SJSA1 (cell line): ENCODE measurements around the gene TH. TPM values are rescaled to one million over a fixed set of nuclear protein-coding genes. Genes with fewer than 3 reads are reported as not detected.
"Not testable (repeated sequence)": the region's sequence is repeated elsewhere in the genome, so short reads cannot be mapped to it uniquely, and the experiment has no call there.

Source experiments
- DNase-seq, 2 experiments: peaks; one replicate each; pipeline ENCODE4 v3.0.0-alpha.2; 2015 to 2020; ENCODE audit warnings: low spot score in 2 of 2, low read depth in 1 of 2
- H3K27ac ChIP-seq: fragments of 250-450 bp; sonication (Bioruptor Pico); 2 replicates; pipeline ENCODE4 v1.5.1; 2020; ENCODE audit warnings: mild to moderate bottlenecking, moderate library complexity
- H3K27me3 ChIP-seq: fragments of 250-450 bp; sonication (Bioruptor Pico); replicated peaks from 2 replicates; pipeline ENCODE4 v1.5.1; 2020; ENCODE audit warnings: mild to moderate bottlenecking, moderate library complexity
- H3K36me3 ChIP-seq: fragments of 250-450 bp; sonication (Bioruptor Pico); 2 replicates; pipeline ENCODE4 v1.5.1; 2020; ENCODE audit warnings: mild to moderate bottlenecking
- H3K4me1 ChIP-seq: fragments of 250-450 bp; sonication (Bioruptor Pico); replicated peaks from 2 replicates; pipeline ENCODE4 v1.6.1; 2021; ENCODE audit warnings: mild to moderate bottlenecking
- H3K4me3 ChIP-seq: fragments of 250-450 bp; sonication (Bioruptor Pico); 2 replicates; pipeline ENCODE4 v1.5.1; 2020; ENCODE audit warnings: mild to moderate bottlenecking
- H3K9me3 ChIP-seq: fragments of 250-450 bp; sonication (Bioruptor Pico); replicated peaks from 2 replicates; pipeline ENCODE4 v1.5.1; 2020; ENCODE audit warnings: mild to moderate bottlenecking
- total RNA-seq: library from RNA; depleted of rRNA; stranded (reverse); fragments of >200 nt; shearing (Covaris generic); gene quantifications from 2 replicates; pipeline ENCODE4 v1.2.3, GENCODE V29; 2014

The TH gene
- total RNA-seq, 1 experiment from 2014 or later = not detected

GRCh38 chr11:2195756-2196088 lies 24.1 kb upstream of the TH start:
- H3K9me3 ChIP-seq = no peaks in the 10 kb centered on the region
- H3K36me3 ChIP-seq = no peaks in the 10 kb centered on the region
- DNase-seq = no peak
- H3K4me1 ChIP-seq = no peaks in the 10 kb centered on the region
- H3K4me3 ChIP-seq = no peak overlapping the region
- H3K27me3 ChIP-seq = peaks cover 23% of the 10 kb centered on the region
- no peak overlapping the region for H3K27ac ChIP-seq

GRCh38 chr11:2194877-2195755 lies 23.5 kb upstream of the TH start:
- Histone ChIP-seq H3K27me3 (peaks cover 29% of the 10 kb centered on the region), H3K4me1 (no peaks in the 10 kb centered on the region), H3K9me3 (no peaks in the 10 kb centered on the region), H3K4me3 (no peak overlapping the region), H3K27ac (no peak overlapping the region), H3K36me3 (no peaks in the 10 kb centered on the region)
- peak; percentile 63 to 77 for DNase-seq

- not testable (repeated sequence) for DNase-seq, H3K36me3 ChIP-seq, H3K9me3 ChIP-seq, H3K4me3 ChIP-seq, H3K4me1 ChIP-seq, H3K27ac ChIP-seq
- H3K27me3 ChIP-seq = peaks cover 33% of the 10 kb centered on the region
Measured at GRCh38 chr11:2193888-2194595, 22.4 kb upstream of the TH start.

GRCh38 chr11:2193099-2193887 lies 21.7 kb upstream of the TH start:
- Histone ChIP-seq H3K4me3 (no peak overlapping the region), H3K9me3 (no peaks in the 10 kb centered on the region), H3K36me3 (no peaks in the 10 kb centered on the region), H3K4me1 (no peaks in the 10 kb centered on the region), H3K27me3 (peaks cover 33% of the 10 kb centered on the region), H3K27ac (no peak overlapping the region)
- no peak for DNase-seq

GRCh38 chr11:2192435-2192834 lies 20.8 kb upstream of the TH start:
- no peaks in the 10 kb centered on the region for H3K9me3 ChIP-seq
- no peak overlapping the region for H3K4me3 ChIP-seq
- no peak for DNase-seq
- no peak overlapping the region for H3K27ac ChIP-seq
- peaks cover 33% of the 10 kb centered on the region for H3K27me3 ChIP-seq
- H3K4me1 ChIP-seq = no peaks in the 10 kb centered on the region
- H3K36me3 ChIP-seq = no peaks in the 10 kb centered on the region

- Histone ChIP-seq H3K4me1 (no peaks in the 10 kb centered on the region), H3K27me3 (peaks cover 31% of the 10 kb centered on the region), H3K36me3 (no peaks in the 10 kb centered on the region), H3K27ac (no peak overlapping the region), H3K4me3 (no peak overlapping the region), H3K9me3 (no peaks in the 10 kb centered on the region)
- no peak for DNase-seq
Measured at GRCh38 chr11:2191883-2192282, 20.3 kb upstream of the TH start.

- no peak for DNase-seq
- H3K27ac ChIP-seq = no peak overlapping the region
- H3K27me3 ChIP-seq = peaks cover 26% of the 10 kb centered on the region
Measured at GRCh38 chr11:2190657-2191471, 19.2 kb upstream of the TH start.

GRCh38 chr11:2189938-2190656 lies 18.5 kb upstream of the TH start:
- Histone ChIP-seq H3K27ac (no peak overlapping the region), H3K27me3 (peaks cover 34% of the 10 kb centered on the region), H3K36me3 (no peaks in the 10 kb centered on the region), H3K9me3 (no peaks in the 10 kb centered on the region), H3K4me3 (no peak overlapping the region), H3K4me1 (no peaks in the 10 kb centered on the region)
- no peak for DNase-seq

More at GRCh38 chr11:2190657-2191471, 19.2 kb upstream of the TH start:
- Histone ChIP-seq H3K36me3 (no peaks in the 10 kb centered on the region), H3K4me3 (no peak overlapping the region), H3K4me1 (no peaks in the 10 kb centered on the region), H3K9me3 (no peaks in the 10 kb centered on the region)

- H3K27ac ChIP-seq = no peak overlapping the region
- no peaks in the 10 kb centered on the region for H3K9me3 ChIP-seq
- H3K36me3 ChIP-seq = no peaks in the 10 kb centered on the region
- no peaks in the 10 kb centered on the region for H3K4me1 ChIP-seq
- peaks cover 43% of the 10 kb centered on the region for H3K27me3 ChIP-seq
- H3K4me3 ChIP-seq = no peak overlapping the region
- DNase-seq = no peak
Measured at GRCh38 chr11:2188745-2189144, 17.1 kb upstream of the TH start.

- DNase-seq = no peak
- H3K4me3 ChIP-seq = no peak overlapping the region
- H3K27ac ChIP-seq = no peak overlapping the region
- H3K4me1 ChIP-seq = no peaks in the 10 kb centered on the region
- no peaks in the 10 kb centered on the region for H3K36me3 ChIP-seq
- H3K27me3 ChIP-seq = peaks cover 47% of the 10 kb centered on the region
- H3K9me3 ChIP-seq = no peaks in the 10 kb centered on the region
Measured at GRCh38 chr11:2187280-2187707, 15.7 kb upstream of the TH start.

GRCh38 chr11:2186669-2187279 lies 15.2 kb upstream of the TH start:
- H3K4me1 ChIP-seq = no peaks in the 10 kb centered on the region
- no peak overlapping the region for H3K4me3 ChIP-seq
- H3K27me3 ChIP-seq = peaks cover 47% of the 10 kb centered on the region
- no peak overlapping the region for H3K27ac ChIP-seq
- H3K9me3 ChIP-seq = no peaks in the 10 kb centered on the region
- DNase-seq = peak in 1 of 2 experiments; percentile 44
- no peaks in the 10 kb centered on the region for H3K36me3 ChIP-seq

- no peaks in the 10 kb centered on the region for H3K9me3 ChIP-seq
- H3K27me3 ChIP-seq = peaks cover 34% of the 10 kb centered on the region
- no peak overlapping the region for H3K4me3 ChIP-seq
- H3K27ac ChIP-seq = no peak overlapping the region
- no peak for DNase-seq
- peaks cover 7% of the 10 kb centered on the region for H3K4me1 ChIP-seq
- H3K36me3 ChIP-seq = no peaks in the 10 kb centered on the region
Measured at GRCh38 chr11:2185324-2186085, 13.9 kb upstream of the TH start.
